Neural crest cell (in vitro differentiated cells): ENCODE results near the gene FCHO2. TPM values are rescaled to one million over a fixed set of nuclear protein-coding genes. Genes with fewer than 3 reads are reported as not detected.

Experiments
- DNase-seq: peaks from one replicate; pipeline ENCODE4 v3.0.0; 2021; ENCODE audit warnings: low read depth, mixed read lengths, low spot score
- H3K27ac Mint-ChIP-seq: one replicate; pipeline ENCODE4 v1.8.0; 2021; ENCODE audit warnings: mild to moderate bottlenecking, mixed read lengths; ENCODE audit not compliant: unreplicated experiment
- H3K27me3 Mint-ChIP-seq: 2 replicates; pipeline ENCODE4 v1.8.0; 2021; ENCODE audit warnings: low read depth, mild to moderate bottlenecking, mixed read lengths
- H3K36me3 Mint-ChIP-seq: 2 replicates; pipeline ENCODE4 v1.8.0; 2021; ENCODE audit warnings: low read depth, mild to moderate bottlenecking, mixed read lengths
- H3K4me1 Mint-ChIP-seq: 2 replicates; pipeline ENCODE4 v1.8.0; 2021; ENCODE audit warnings: mixed read lengths
- H3K4me3 Mint-ChIP-seq: one replicate; pipeline ENCODE4 v1.8.0; 2021; ENCODE audit warnings: mild to moderate bottlenecking, mixed read lengths
- H3K9me3 Mint-ChIP-seq: 2 replicates; pipeline ENCODE4 v1.8.0; 2021; ENCODE audit warnings: mixed read lengths
- CTCF ChIP-seq: fragments of 200-600 bp; sonication (generic); conservative IDR thresholded peaks from 2 replicates; pipeline ENCODE4 v1.5.0; 2021; ENCODE audit warnings: antibody characterized with exemption, mild to moderate bottlenecking
- total RNA-seq: library from RNA; stranded (reverse); gene quantifications from 2 replicates; pipeline ENCODE4 v1.2.1, GENCODE V29; 2021

FCHO2 gene
- total RNA-seq, 1 donor from 2014 or later: 11.1 TPM

GRCh38 chr5:73095564-73096238 is 139.9 kb downstream of the FCHO2 start:
- peaks cover 7% of the 10 kb centered on the region for H3K36me3 Mint-ChIP-seq
- H3K4me3 Mint-ChIP-seq: no peak overlapping the region
- no peak overlapping the region for H3K27ac Mint-ChIP-seq
- H3K4me1 Mint-ChIP-seq: no peaks in the 10 kb centered on the region
- DNase-seq: no peak
- no peaks in the 10 kb centered on the region for H3K27me3 Mint-ChIP-seq
- H3K9me3 Mint-ChIP-seq: peaks cover 11% of the 10 kb centered on the region
- TF ChIP-seq CTCF: no peak

- no peak for TF ChIP-seq CTCF
Measured at GRCh38 chr5:73096239-73096575, 140.4 kb downstream of the FCHO2 start.

GRCh38 chr5:73097740-73098139 is 141.9 kb downstream of the FCHO2 start:
- peaks cover 11% of the 10 kb centered on the region for H3K9me3 Mint-ChIP-seq
- H3K27ac Mint-ChIP-seq: no peak overlapping the region
- peaks cover 7% of the 10 kb centered on the region for H3K36me3 Mint-ChIP-seq
- TF ChIP-seq CTCF: no peak
- no peaks in the 10 kb centered on the region for H3K4me1 Mint-ChIP-seq
- H3K27me3 Mint-ChIP-seq: no peaks in the 10 kb centered on the region
- no peak overlapping the region for H3K4me3 Mint-ChIP-seq
- DNase-seq: no peak

More at GRCh38 chr5:73096239-73096575, 140.4 kb downstream of the FCHO2 start:
- Mint-ChIP-seq H3K4me1 (no peaks in the 10 kb centered on the region), H3K36me3 (peaks cover 7% of the 10 kb centered on the region), H3K27me3 (no peaks in the 10 kb centered on the region), H3K4me3 (no peak overlapping the region), H3K9me3 (peaks cover 11% of the 10 kb centered on the region), H3K27ac (no peak overlapping the region)
- no peak for DNase-seq

GRCh38 chr5:73100109-73100508 is 144.3 kb downstream of the FCHO2 start:
- no peak for DNase-seq
- Mint-ChIP-seq H3K27me3 (no peaks in the 10 kb centered on the region), H3K27ac (no peak overlapping the region), H3K4me3 (no peak overlapping the region), H3K4me1 (no peaks in the 10 kb centered on the region), H3K9me3 (peaks cover 11% of the 10 kb centered on the region), H3K36me3 (peaks cover 7% of the 10 kb centered on the region)
- no peak for TF ChIP-seq CTCF

GRCh38 chr5:73103870-73104299 is 148.0 kb downstream of the FCHO2 start:
- TF ChIP-seq CTCF: no peak
- Mint-ChIP-seq H3K4me3 (no peak overlapping the region), H3K27ac (no peak overlapping the region), H3K36me3 (peaks cover 3% of the 10 kb centered on the region), H3K9me3 (peaks cover 14% of the 10 kb centered on the region), H3K4me1 (no peaks in the 10 kb centered on the region), H3K27me3 (peaks cover 3% of the 10 kb centered on the region)
- DNase-seq: no peak
